ENCODE results near the gene MEGF11.

MEGF11 gene

GRCh38 chr15:65901336-65901735 lies 352.2 kb downstream of the MEGF11 start:
- Histone ChIP-seq H3K4me2 (ENCODE audit: low read depth, low read length, poor library complexity, severe bottlenecking) (no peak overlapping the region), H3K9ac (ENCODE audit: low read length) (no peak overlapping the region), H3K79me2 (ENCODE audit: insufficient read depth, low read length) (no peaks in the 10 kb centered on the region), H3K9me3 (ENCODE audit: insufficient read depth, low read length) (no peaks in the 10 kb centered on the region), H2AFZ (ENCODE audit: low read depth, low read length, severe bottlenecking) (no peak overlapping the region), H3K27ac (ENCODE audit: low read depth, low read length) (no peak overlapping the region), H3K9me2 (replicated peaks; ENCODE audit: insufficient read depth, low read length) (no peaks in the 10 kb centered on the region), H3K4me3 (ENCODE audit: insufficient read depth, low read length, poor library complexity, severe bottlenecking) (no peak overlapping the region), H3F3A (ENCODE audit: insufficient read depth) (no peaks in the 10 kb centered on the region), H4K20me1 (ENCODE audit: low read depth, low read length) (no peaks in the 10 kb centered on the region), H3K27me3 (ENCODE audit: low read length) (no peaks in the 10 kb centered on the region), H3K36me3 (ENCODE audit: low read length) (0 out of 2 replicates have a peak, but pooled peaks cover 4% of the 10 kb centered on the region)
- TF ChIP-seq EZH2phosphoT487 (conservative IDR thresholded peaks at IDR 0.05; ENCODE audit: low read length), result no peak
- TF ChIP-seq, protein P1, sequence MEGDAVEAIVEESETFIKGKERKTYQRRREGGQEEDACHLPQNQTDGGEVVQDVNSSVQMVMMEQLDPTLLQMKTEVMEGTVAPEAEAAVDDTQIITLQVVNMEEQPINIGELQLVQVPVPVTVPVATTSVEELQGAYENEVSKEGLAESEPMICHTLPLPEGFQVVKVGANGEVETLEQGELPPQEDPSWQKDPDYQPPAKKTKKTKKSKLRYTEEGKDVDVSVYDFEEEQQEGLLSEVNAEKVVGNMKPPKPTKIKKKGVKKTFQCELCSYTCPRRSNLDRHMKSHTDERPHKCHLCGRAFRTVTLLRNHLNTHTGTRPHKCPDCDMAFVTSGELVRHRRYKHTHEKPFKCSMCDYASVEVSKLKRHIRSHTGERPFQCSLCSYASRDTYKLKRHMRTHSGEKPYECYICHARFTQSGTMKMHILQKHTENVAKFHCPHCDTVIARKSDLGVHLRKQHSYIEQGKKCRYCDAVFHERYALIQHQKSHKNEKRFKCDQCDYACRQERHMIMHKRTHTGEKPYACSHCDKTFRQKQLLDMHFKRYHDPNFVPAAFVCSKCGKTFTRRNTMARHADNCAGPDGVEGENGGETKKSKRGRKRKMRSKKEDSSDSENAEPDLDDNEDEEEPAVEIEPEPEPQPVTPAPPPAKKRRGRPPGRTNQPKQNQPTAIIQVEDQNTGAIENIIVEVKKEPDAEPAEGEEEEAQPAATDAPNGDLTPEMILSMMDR (IDR thresholded peaks at IDR 0.05; ENCODE audit: insufficient read depth, low read length, poor library complexity, severe bottlenecking), result no peak

DNA sequence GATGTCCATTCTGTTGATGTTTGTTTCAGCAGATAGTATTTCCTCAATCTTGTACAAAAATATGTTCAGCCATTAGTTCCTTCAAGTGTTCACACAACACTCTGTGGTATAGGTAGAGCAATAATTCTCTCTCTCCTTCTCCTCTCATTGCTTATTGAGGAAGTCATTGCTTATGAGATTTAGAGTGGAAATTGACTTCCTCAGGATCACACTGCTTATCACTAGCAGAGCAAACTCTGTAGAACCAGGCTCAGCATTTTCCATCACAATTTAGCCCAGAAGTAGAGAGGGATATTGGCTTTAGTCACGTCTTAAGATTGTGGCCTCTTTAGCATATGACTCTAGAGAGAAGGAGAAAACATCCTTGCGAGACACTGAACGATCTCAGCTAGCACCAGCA lies 353.1 kb downstream of the MEGF11 start:
- TF ChIP-seq EZH2phosphoT487 (conservative IDR thresholded peaks at IDR 0.05; ENCODE audit: low read length), result no peak
- TF ChIP-seq, protein P1 (IDR thresholded peaks at IDR 0.05; ENCODE audit: insufficient read depth, low read length, poor library complexity, severe bottlenecking), result no peak
- Histone ChIP-seq H4K20me1 (ENCODE audit: low read depth, low read length) (no peaks in the 10 kb centered on the region), H3K9me3 (ENCODE audit: insufficient read depth, low read length) (no peaks in the 10 kb centered on the region), H3K36me3 (ENCODE audit: low read length) (0 out of 2 replicates have a peak, but pooled peaks cover 4% of the 10 kb centered on the region), H3K4me2 (ENCODE audit: low read depth, low read length, poor library complexity, severe bottlenecking) (no peak overlapping the region), H3K27me3 (ENCODE audit: low read length) (no peaks in the 10 kb centered on the region), H3K9ac (ENCODE audit: low read length) (no peak overlapping the region), H3K27ac (ENCODE audit: low read depth, low read length) (no peak overlapping the region), H3K9me2 (replicated peaks; ENCODE audit: insufficient read depth, low read length) (no peaks in the 10 kb centered on the region), H3F3A (ENCODE audit: insufficient read depth) (no peaks in the 10 kb centered on the region), H2AFZ (ENCODE audit: low read depth, low read length, severe bottlenecking) (no peak overlapping the region), H3K79me2 (ENCODE audit: insufficient read depth, low read length) (no peaks in the 10 kb centered on the region), H3K4me3 (ENCODE audit: insufficient read depth, low read length, poor library complexity, severe bottlenecking) (no peak overlapping the region)

GRCh38 chr15:65896236-65896635 lies 357.3 kb downstream of the MEGF11 start:
- H3K79me2 ChIP-seq (ENCODE audit: insufficient read depth, low read length), result no peaks in the 10 kb centered on the region
- H3K36me3 ChIP-seq (ENCODE audit: low read length), result peaks cover 6% of the 10 kb centered on the region; the same call in 1 of the 2 replicates
- no peaks in the 10 kb centered on the region for H3K9me2 ChIP-seq (replicated peaks; ENCODE audit: insufficient read depth, low read length)
- no peaks in the 10 kb centered on the region for H3K27me3 ChIP-seq (ENCODE audit: low read length)
- H2AFZ ChIP-seq (ENCODE audit: low read depth, low read length, severe bottlenecking), result no peak overlapping the region
- no peaks in the 10 kb centered on the region for H3K9me3 ChIP-seq (ENCODE audit: insufficient read depth, low read length)
- no peak for TF ChIP-seq EZH2phosphoT487 (conservative IDR thresholded peaks at IDR 0.05; ENCODE audit: low read length)
- TF ChIP-seq, protein P1 (IDR thresholded peaks at IDR 0.05; ENCODE audit: insufficient read depth, low read length, poor library complexity, severe bottlenecking), result no peak
- no peak overlapping the region for H3K27ac ChIP-seq (ENCODE audit: low read depth, low read length)
- H3K9ac ChIP-seq (ENCODE audit: low read length), result no peak overlapping the region
- H3K4me2 ChIP-seq (ENCODE audit: low read depth, low read length, poor library complexity, severe bottlenecking), result no peak overlapping the region
- H3F3A ChIP-seq (ENCODE audit: insufficient read depth), result no peaks in the 10 kb centered on the region
- no peaks in the 10 kb centered on the region for H4K20me1 ChIP-seq (ENCODE audit: low read depth, low read length)
- no peak overlapping the region for H3K4me3 ChIP-seq (ENCODE audit: insufficient read depth, low read length, poor library complexity, severe bottlenecking)
